Caco-2 (cell line): ENCODE results near the gene MAML2. TPM values are rescaled to one million over a fixed set of nuclear protein-coding genes. Genes with fewer than 3 reads are reported as not detected.
A peak's percentile ranks its signal among the peaks of the same experiment; 100 is the strongest.

Experiments used
- BruUV-seq: library from RNA; stranded (reverse); fragments of 400-500 nt; replicated peaks from 2 replicates; lab custom pipeline; 2021; lab: Mats Ljungman, UMichigan
- CTCF ChIA-PET: fragments of 300-600 bp; sonication (Branson Sonifier 250); formaldehyde crosslinking; loops from one replicate; lab custom pipeline; 2022; ENCODE audit warnings: antibody characterized with exemption; lab: Charles Lee
- POLR2A ChIA-PET: fragments of 300-600 bp; sonication (Branson Sonifier 250); formaldehyde crosslinking; loops from one replicate; lab custom pipeline; 2022; ENCODE audit warnings: antibody characterized with exemption; lab: Charles Lee
- DNase-seq, 2 experiments: peaks; one replicate each; pipeline versions ENCODE4 v3.0.0 to v3.0.0-alpha.2; 2020 to 2022
- H3K27me3 ChIP-seq: replicated peaks from 2 replicates; pipeline ENCODE4 v1.6.0; 2011; ENCODE audit warnings: low read length; ENCODE audit not compliant: control insufficient read depth, insufficient read depth
- H3K36me3 ChIP-seq: 2 replicates; pipeline ENCODE4 v1.5.1; 2011; ENCODE audit warnings: low read length; ENCODE audit not compliant: control insufficient read depth, insufficient read depth
- H3K4me1 ChIP-seq: fragments of 250-450 bp; sonication (Bioruptor Pico); 2 replicates; pipeline ENCODE4 v1.5.1; 2020; ENCODE audit warnings: mild to moderate bottlenecking
- H3K4me3 ChIP-seq: 2 replicates; pipeline ENCODE4 v1.5.1; 2011; ENCODE audit warnings: low read depth, mild to moderate bottlenecking, control low read depth, low read length
- H3K9me3 ChIP-seq: fragments of 250-450 bp; sonication (Bioruptor Pico); 2 replicates; pipeline ENCODE4 v1.5.1; 2020; ENCODE audit warnings: mild to moderate bottlenecking, moderate library complexity
- H3K27ac Mint-ChIP-seq: one replicate; pipeline ENCODE4 v1.8.0; 2022; ENCODE audit warnings: mixed read lengths; ENCODE audit not compliant: unreplicated experiment
- H3K27me3 Mint-ChIP-seq: one replicate; pipeline ENCODE4 v1.8.0; 2022; ENCODE audit warnings: mixed read lengths; ENCODE audit not compliant: insufficient read depth, unreplicated experiment
- H3K36me3 Mint-ChIP-seq: one replicate; pipeline ENCODE4 v1.8.0; 2022; ENCODE audit warnings: mild to moderate bottlenecking, mixed read lengths; ENCODE audit not compliant: insufficient read depth, unreplicated experiment
- H3K4me1 Mint-ChIP-seq: one replicate; pipeline ENCODE4 v1.8.0; 2022; ENCODE audit warnings: low read depth, mixed read lengths; ENCODE audit not compliant: unreplicated experiment
- H3K4me3 Mint-ChIP-seq: one replicate; pipeline ENCODE4 v1.8.0; 2022; ENCODE audit warnings: mild to moderate bottlenecking, moderate library complexity, mixed read lengths; ENCODE audit not compliant: unreplicated experiment
- H3K9me3 Mint-ChIP-seq: one replicate; pipeline ENCODE4 v1.8.0; 2022; ENCODE audit warnings: mixed read lengths; ENCODE audit not compliant: unreplicated experiment
- CTCF ChIP-seq, 2 experiments: fragments of 200-600 bp in 1 of 2; IDR thresholded peaks; 1 replicate in 1 of 2; 2 replicates in 1 of 2; pipeline versions ENCODE4 v1.5.1 to v1.8.0; 2011 to 2022; ENCODE audit warnings: antibody characterized with exemption in 1 of 2, control low read depth in 1 of 2, inconsistent platforms in 1 of 2, low read depth in 1 of 2, low read length in 1 of 2, mild to moderate bottlenecking in 1 of 2, moderate library complexity in 1 of 2; ENCODE audit not compliant: insufficient read depth in 1 of 2, severe bottlenecking in 1 of 2, unreplicated experiment in 1 of 2
- intact Hi-C: fragments of 100-400 bp; cut with micrococcal nuclease; formaldehyde crosslinking; loops from one replicate; pipeline ENCODE4 v1.10.0; 2022; ENCODE audit not compliant: unreplicated experiment
- total RNA-seq: library from RNA; stranded (reverse); gene quantifications from 2 replicates; pipeline ENCODE4 v1.2.3, GENCODE V29; 2022

Gene MAML2
- total RNA-seq, 1 experiment from 2014 or later = 11.5 TPM

- Mint-ChIP-seq H3K4me1 (peaks cover 51% of the 10 kb centered on the region), H3K36me3 (peaks cover 6% of the 10 kb centered on the region), H3K9me3 (peaks cover 9% of the 10 kb centered on the region), H3K27me3 (no peaks in the 10 kb centered on the region), H3K27ac (no peak overlapping the region), H3K4me3 (no peak overlapping the region)
- Histone ChIP-seq H3K4me3 (no peak overlapping the region), H3K9me3 (0 out of 2 replicates have a peak, but pooled peaks cover 7% of the 10 kb centered on the region), H3K4me1 (peaks cover 68% of the 10 kb centered on the region), H3K27me3 (no peaks in the 10 kb centered on the region), H3K36me3 (peaks cover 1% of the 10 kb centered on the region; the same call in 1 of the 2 replicates)
- TF ChIP-seq CTCF (IDR thresholded peaks at IDR 0.05; ENCODE audit: insufficient read depth in 1 of 2, low read depth in 1 of 2, low read length in 1 of 2, severe bottlenecking in 1 of 2, unreplicated experiment in 1 of 2) = no peak
- BruUV-seq = no TSS peak
- intact Hi-C loops = no loop called here
- no peak for DNase-seq
- POLR2A ChIA-PET = interaction anchor here (1.7 kb wide), 1 partner anchor 71 kb away, joined by 4 read pairs; the partner anchor contains the start of gene CCDC82
- CTCF ChIA-PET = interaction anchor here (0.5 kb wide), 1 partner anchor 25 kb away, joined by 3 read pairs; the partner anchor contains the start of gene MAML2
These were observed 25.0 kb downstream of the MAML2 start for GRCh38 chr11:96317985-96318384.

- CTCF ChIA-PET = interaction anchor here (0.5 to 1.2 kb wide), 2 partner anchors 25 to 468 kb away, joined by 3 read pairs; partner anchors contain the start of gene MAML2
- 0 out of 2 replicates have a peak, but pooled peaks cover 7% of the 10 kb centered on the region for H3K9me3 ChIP-seq
- H3K9me3 Mint-ChIP-seq = peaks cover 9% of the 10 kb centered on the region
- H3K27ac Mint-ChIP-seq = peak overlapping the region; percentile 53
- H3K36me3 Mint-ChIP-seq = peaks cover 2% of the 10 kb centered on the region
- no peaks in the 10 kb centered on the region for H3K27me3 Mint-ChIP-seq
- no peak overlapping the region for H3K4me3 ChIP-seq
- BruUV-seq = no TSS peak
- DNase-seq = no peak
- intact Hi-C loops = no loop called here
- H3K4me1 Mint-ChIP-seq = peaks cover 47% of the 10 kb centered on the region
- TF ChIP-seq CTCF (IDR thresholded peaks at IDR 0.05; ENCODE audit: insufficient read depth in 1 of 2, low read depth in 1 of 2, low read length in 1 of 2, severe bottlenecking in 1 of 2, unreplicated experiment in 1 of 2) = no peak
- H3K36me3 ChIP-seq = peaks cover 1% of the 10 kb centered on the region; the same call in 1 of the 2 replicates
- H3K27me3 ChIP-seq = no peaks in the 10 kb centered on the region
- H3K4me3 Mint-ChIP-seq = no peak overlapping the region
- POLR2A ChIA-PET = interaction anchor here (1.7 kb wide), 1 partner anchor 72 kb away, joined by 4 read pairs; the partner anchor contains the start of gene CCDC82
- H3K4me1 ChIP-seq = peaks cover 64% of the 10 kb centered on the region
These were observed 25.4 kb downstream of the MAML2 start for GRCh38 chr11:96317571-96317970.

- H3K27me3 ChIP-seq = no peaks in the 10 kb centered on the region
- Mint-ChIP-seq H3K27me3 (no peaks in the 10 kb centered on the region), H3K36me3 (no peaks in the 10 kb centered on the region), H3K27ac (peak overlapping the region; percentile 53), H3K9me3 (peaks cover 9% of the 10 kb centered on the region), H3K4me3 (no peak overlapping the region), H3K4me1 (peaks cover 40% of the 10 kb centered on the region)
- peaks cover 1% of the 10 kb centered on the region; the same call in 1 of the 2 replicates for H3K36me3 ChIP-seq
- no peak overlapping the region for H3K4me3 ChIP-seq
- peaks cover 57% of the 10 kb centered on the region for H3K4me1 ChIP-seq
- H3K9me3 ChIP-seq = 0 out of 2 replicates have a peak, but pooled peaks cover 7% of the 10 kb centered on the region
- no TSS peak for BruUV-seq
- intact Hi-C loops = no loop called here
- CTCF ChIA-PET = interaction anchor here (1.0 to 1.2 kb wide), 2 partner anchors 26 to 467 kb away, joined by 3 to 4 read pairs; partner anchors contain the start of gene MAML2
- no peak for TF ChIP-seq CTCF (IDR thresholded peaks at IDR 0.05; ENCODE audit: insufficient read depth in 1 of 2, low read depth in 1 of 2, low read length in 1 of 2, severe bottlenecking in 1 of 2, unreplicated experiment in 1 of 2)
- POLR2A ChIA-PET = interaction anchor here (1.7 kb wide), 1 partner anchor 72 kb away, joined by 4 read pairs; the partner anchor contains the start of gene CCDC82
- DNase-seq = peak in 1 of 2 experiments; percentile 28
These were observed 26.1 kb downstream of the MAML2 start for GRCh38 chr11:96316869-96317268.
